NCI-H226 (cell line): ENCODE data around the gene THOC6.
"Not testable (repeated sequence)": the region's sequence is repeated elsewhere in the genome, so short reads cannot be mapped to it uniquely, and the experiment has no call there.

ENCODE experiments used
- DNase-seq: peaks from one replicate; pipeline ENCODE4 v3.0.0-alpha.2; 2015

The THOC6 gene

GRCh38 chr16:3075523-3075915, 51.7 kb downstream of the THOC6 start:
- no peak for DNase-seq

GRCh38 chr16:3075946-3076345, 52.1 kb downstream of the THOC6 start:
- DNase-seq, result not testable (repeated sequence)

DNA sequence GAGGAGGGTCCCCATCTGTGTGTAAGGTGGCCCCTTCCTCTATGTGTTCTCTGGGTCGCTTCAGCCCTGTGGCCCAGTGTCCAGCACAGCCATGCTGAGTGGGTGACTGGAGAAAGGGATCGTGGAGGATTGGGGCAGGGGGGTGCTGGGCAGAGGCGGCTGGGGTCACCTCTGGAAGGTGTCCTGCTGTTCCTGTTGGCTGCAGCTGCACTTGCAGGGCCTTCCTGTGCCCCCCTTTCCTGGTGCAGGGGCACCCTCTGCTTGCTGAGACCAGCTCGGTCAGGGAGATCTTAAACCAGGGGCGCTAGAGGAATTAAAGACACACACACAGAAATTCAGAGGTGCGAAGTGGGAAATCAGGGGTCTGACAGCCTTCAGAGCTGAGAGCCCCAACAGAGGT, 52.7 kb downstream of the THOC6 start:
- DNase-seq, result no peak
